RPMI8226 (cell line): Measurements from ENCODE around the gene PREPL.
"Not testable (repeated sequence)": the region's sequence is repeated elsewhere in the genome, so short reads cannot be mapped to it uniquely, and the experiment has no call there.

Source experiments
- DNase-seq: peaks from one replicate; pipeline ENCODE4 v3.0.0-alpha.2; 2015

Gene PREPL

GRCh38 chr2:44347526-44347925, 13.8 kb downstream of the PREPL start:
- no peak for DNase-seq

- DNase-seq, result peak; percentile 10
These were observed 18.4 kb downstream of the PREPL start for GRCh38 chr2:44342854-44343253.

- no peak for DNase-seq
These were observed 25.3 kb downstream of the PREPL start for GRCh38 chr2:44335806-44336538.

- no peak for DNase-seq
These were observed 27.3 kb downstream of the PREPL start for GRCh38 chr2:44333994-44334393.

GRCh38 chr2:44330801-44331200, 30.5 kb downstream of the PREPL start:
- no peak for DNase-seq

GRCh38 chr2:44329343-44329742, 32.0 kb downstream of the PREPL start:
- no peak for DNase-seq

- DNase-seq, result no peak
These were observed 32.5 kb downstream of the PREPL start for GRCh38 chr2:44328750-44329149.

GRCh38 chr2:44326548-44327264, 34.6 kb downstream of the PREPL start:
- DNase-seq, result no peak

GRCh38 chr2:44325897-44326296, 35.4 kb downstream of the PREPL start:
- DNase-seq, result no peak

- DNase-seq, result no peak
These were observed 36.3 kb downstream of the PREPL start for GRCh38 chr2:44324971-44325426.

GRCh38 chr2:44321360-44321759, 39.9 kb downstream of the PREPL start:
- DNase-seq, result no peak

- no peak for DNase-seq
These were observed 40.5 kb downstream of the PREPL start for GRCh38 chr2:44320832-44321231.

- no peak for DNase-seq
These were observed 45.3 kb downstream of the PREPL start for GRCh38 chr2:44315945-44316344.

GRCh38 chr2:44314362-44314761, 46.9 kb downstream of the PREPL start:
- no peak for DNase-seq

GRCh38 chr2:44310287-44310686, 51.0 kb downstream of the PREPL start:
- no peak for DNase-seq

GRCh38 chr2:44305882-44306281, 55.4 kb downstream of the PREPL start:
- no peak for DNase-seq

GRCh38 chr2:44304258-44304657, 57.0 kb downstream of the PREPL start:
- DNase-seq, result no peak

- DNase-seq, result not testable (repeated sequence)
These were observed 57.5 kb downstream of the PREPL start for GRCh38 chr2:44303766-44304165.

GRCh38 chr2:44301111-44301510, 60.2 kb downstream of the PREPL start:
- no peak for DNase-seq

GRCh38 chr2:44299635-44300034, 61.7 kb downstream of the PREPL start:
- no peak for DNase-seq

GRCh38 chr2:44297431-44297830, 63.9 kb downstream of the PREPL start:
- no peak for DNase-seq

GRCh38 chr2:44296653-44297052, 64.6 kb downstream of the PREPL start:
- no peak for DNase-seq

- peak; percentile 6 for DNase-seq
These were observed 65.5 kb downstream of the PREPL start for GRCh38 chr2:44295633-44296359.

- DNase-seq, result no peak
These were observed 66.2 kb downstream of the PREPL start for GRCh38 chr2:44295113-44295512.
